Keratinocyte (primary cell): ENCODE results near the gene PABPN1L.

Source experiments
- EZH2 ChIP-seq: IDR thresholded peaks from one replicate; pipeline ENCODE4 v1.6.1; 2012; ENCODE audit warnings: inconsistent platforms, mild to moderate bottlenecking, low read length, moderate library complexity
- TF ChIP-seq, protein P1 (sequence below), 3 experiments: IDR thresholded peaks in 1 of 3; conservative IDR thresholded peaks in 1 of 3; optimal IDR thresholded peaks in 1 of 3; 2 replicates in 2 of 3; 3 replicates in 1 of 3; pipeline versions ENCODE3 to v1.5.1; 2011; ENCODE audit warnings: low read length in 3 of 3, mild to moderate bottlenecking in 3 of 3, moderate library complexity in 2 of 3, control low read depth in 1 of 3, inconsistent platforms in 1 of 3; ENCODE audit not compliant: insufficient read depth in 2 of 3; ENCODE audit errors: extremely low read depth in 1 of 3

DNA sequence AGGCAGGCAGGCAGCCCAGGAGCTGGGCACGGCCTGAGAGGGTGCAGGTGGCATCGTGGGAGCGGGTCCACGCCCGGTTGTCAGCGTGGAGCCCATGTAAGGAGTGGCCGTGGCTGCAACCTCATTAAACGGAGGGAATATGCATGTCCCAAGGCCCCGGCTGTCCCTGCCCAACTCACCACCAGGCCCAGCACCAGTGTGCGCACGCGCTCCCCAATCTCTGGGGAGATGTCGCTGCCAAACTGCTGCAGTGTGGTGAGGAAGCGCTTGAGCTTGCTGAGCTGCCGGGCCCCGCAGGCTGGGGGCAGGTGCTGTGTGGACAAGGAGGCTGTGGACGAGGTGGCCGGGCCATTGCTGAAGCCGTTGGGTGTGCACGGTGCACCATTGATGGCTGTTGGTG, 25.6 kb upstream of the PABPN1L start:
- TF ChIP-seq, protein P1, sequence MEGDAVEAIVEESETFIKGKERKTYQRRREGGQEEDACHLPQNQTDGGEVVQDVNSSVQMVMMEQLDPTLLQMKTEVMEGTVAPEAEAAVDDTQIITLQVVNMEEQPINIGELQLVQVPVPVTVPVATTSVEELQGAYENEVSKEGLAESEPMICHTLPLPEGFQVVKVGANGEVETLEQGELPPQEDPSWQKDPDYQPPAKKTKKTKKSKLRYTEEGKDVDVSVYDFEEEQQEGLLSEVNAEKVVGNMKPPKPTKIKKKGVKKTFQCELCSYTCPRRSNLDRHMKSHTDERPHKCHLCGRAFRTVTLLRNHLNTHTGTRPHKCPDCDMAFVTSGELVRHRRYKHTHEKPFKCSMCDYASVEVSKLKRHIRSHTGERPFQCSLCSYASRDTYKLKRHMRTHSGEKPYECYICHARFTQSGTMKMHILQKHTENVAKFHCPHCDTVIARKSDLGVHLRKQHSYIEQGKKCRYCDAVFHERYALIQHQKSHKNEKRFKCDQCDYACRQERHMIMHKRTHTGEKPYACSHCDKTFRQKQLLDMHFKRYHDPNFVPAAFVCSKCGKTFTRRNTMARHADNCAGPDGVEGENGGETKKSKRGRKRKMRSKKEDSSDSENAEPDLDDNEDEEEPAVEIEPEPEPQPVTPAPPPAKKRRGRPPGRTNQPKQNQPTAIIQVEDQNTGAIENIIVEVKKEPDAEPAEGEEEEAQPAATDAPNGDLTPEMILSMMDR (optimal IDR thresholded peaks at IDR 0.05 in 1 of 3, IDR thresholded peaks at IDR 0.05 in 1 of 3, conservative IDR thresholded peaks at IDR 0.05 in 1 of 3; ENCODE audit: extremely low read depth in 1 of 3, insufficient read depth in 2 of 3, low read length in 3 of 3) = no peak
- no peak for TF ChIP-seq EZH2
